NCI-H446 treated with DMSO at 0.1 percent for 48 hours (cell line): ENCODE measurements around the gene CCDC88C.
"Not testable (repeated sequence)": the region's sequence is repeated elsewhere in the genome, so short reads cannot be mapped to it uniquely, and the experiment has no call there.

Experiments used
- DNase-seq: peaks from one replicate; lab custom pipeline; 2025; lab: John Stamatoyannopoulos, UW

CCDC88C gene

GRCh38 chr14:91284791-91285548, 132.7 kb downstream of the CCDC88C start:
- no peak for DNase-seq

GRCh38 chr14:91284146-91284790, 133.4 kb downstream of the CCDC88C start:
- DNase-seq, result no peak

- no peak for DNase-seq
These were observed 134.0 kb downstream of the CCDC88C start for GRCh38 chr14:91283666-91284065.

GRCh38 chr14:91282954-91283645, 134.5 kb downstream of the CCDC88C start:
- DNase-seq, result no peak

GRCh38 chr14:91281346-91281745, 136.3 kb downstream of the CCDC88C start:
- DNase-seq, result no peak

- no peak for DNase-seq
These were observed 137.5 kb downstream of the CCDC88C start for GRCh38 chr14:91280129-91280528.

GRCh38 chr14:91279354-91279753, 138.3 kb downstream of the CCDC88C start:
- no peak for DNase-seq

- DNase-seq, result no peak
These were observed 139.3 kb downstream of the CCDC88C start for GRCh38 chr14:91278383-91278715.

- DNase-seq, result no peak
These were observed 139.9 kb downstream of the CCDC88C start for GRCh38 chr14:91277546-91278382.

GRCh38 chr14:91274796-91275195, 142.8 kb downstream of the CCDC88C start:
- DNase-seq, result no peak

- no peak for DNase-seq
These were observed 143.7 kb downstream of the CCDC88C start for GRCh38 chr14:91273885-91274273.

GRCh38 chr14:91273273-91273884, 144.2 kb downstream of the CCDC88C start:
- DNase-seq, result no peak

GRCh38 chr14:91272341-91273272, 145.0 kb downstream of the CCDC88C start:
- no peak for DNase-seq

GRCh38 chr14:91271639-91272038, 146.0 kb downstream of the CCDC88C start:
- no peak for DNase-seq

- no peak for DNase-seq
These were observed 147.0 kb downstream of the CCDC88C start for GRCh38 chr14:91270619-91271018.

GRCh38 chr14:91270188-91270587, 147.4 kb downstream of the CCDC88C start:
- no peak for DNase-seq

GRCh38 chr14:91269076-91269991, 148.3 kb downstream of the CCDC88C start:
- DNase-seq, result peak; percentile 54

GRCh38 chr14:91267965-91268437, 149.6 kb downstream of the CCDC88C start:
- DNase-seq, result no peak

- not testable (repeated sequence) for DNase-seq
These were observed 151.3 kb downstream of the CCDC88C start for GRCh38 chr14:91266276-91266675.
